DOHH2 (cell line): ENCODE results near the gene EPHA3.

Experiments used
- EZH2phosphoT487 ChIP-seq: fragments of 200-600 bp; sonication (generic); IDR thresholded peaks from 2 replicates; pipeline ENCODE4 v1.6.1; 2017; ENCODE audit warnings: borderline replicate concordance, mild to moderate bottlenecking, antibody characterized with exemption, low read length, moderate library complexity, mixed read lengths
- TF ChIP-seq, protein P1 (sequence below): fragments of 200-600 bp; sonication (generic); IDR thresholded peaks from one replicate; pipeline ENCODE4 v1.5.1; 2014; ENCODE audit warnings: antibody characterized with exemption, mild to moderate bottlenecking, low read depth, low read length; ENCODE audit not compliant: poor library complexity, severe bottlenecking

DNA sequence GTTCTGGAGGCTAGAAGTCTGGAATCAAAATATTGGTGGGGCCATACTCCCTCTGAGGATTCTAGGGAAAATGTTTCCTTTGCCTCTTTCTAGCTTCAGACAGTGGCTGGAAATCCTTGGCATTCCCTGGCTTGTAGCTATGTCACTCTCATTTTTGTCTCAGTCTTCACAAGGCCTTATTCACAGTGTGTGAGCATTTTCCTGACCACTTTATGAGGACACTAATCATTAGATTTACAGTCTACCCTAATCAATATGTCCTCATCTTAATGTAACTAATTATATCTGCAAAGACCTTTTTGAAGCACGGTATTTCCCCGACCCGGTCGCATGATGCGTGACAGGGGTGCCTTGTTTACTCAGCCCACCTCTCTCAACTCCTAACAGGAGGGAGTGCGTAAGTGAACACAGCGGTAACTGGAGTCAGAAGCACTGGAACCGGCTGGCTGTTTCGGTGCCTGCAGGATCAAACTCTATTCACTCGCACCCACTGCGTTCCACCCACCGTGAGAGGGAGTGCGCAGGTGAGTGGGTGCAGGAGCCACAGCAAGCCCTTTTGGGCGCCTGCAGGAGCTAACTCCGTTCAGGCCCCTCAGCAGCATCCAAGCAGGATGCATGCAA, 155.0 kb downstream of the EPHA3 start:
- TF ChIP-seq, protein P1, sequence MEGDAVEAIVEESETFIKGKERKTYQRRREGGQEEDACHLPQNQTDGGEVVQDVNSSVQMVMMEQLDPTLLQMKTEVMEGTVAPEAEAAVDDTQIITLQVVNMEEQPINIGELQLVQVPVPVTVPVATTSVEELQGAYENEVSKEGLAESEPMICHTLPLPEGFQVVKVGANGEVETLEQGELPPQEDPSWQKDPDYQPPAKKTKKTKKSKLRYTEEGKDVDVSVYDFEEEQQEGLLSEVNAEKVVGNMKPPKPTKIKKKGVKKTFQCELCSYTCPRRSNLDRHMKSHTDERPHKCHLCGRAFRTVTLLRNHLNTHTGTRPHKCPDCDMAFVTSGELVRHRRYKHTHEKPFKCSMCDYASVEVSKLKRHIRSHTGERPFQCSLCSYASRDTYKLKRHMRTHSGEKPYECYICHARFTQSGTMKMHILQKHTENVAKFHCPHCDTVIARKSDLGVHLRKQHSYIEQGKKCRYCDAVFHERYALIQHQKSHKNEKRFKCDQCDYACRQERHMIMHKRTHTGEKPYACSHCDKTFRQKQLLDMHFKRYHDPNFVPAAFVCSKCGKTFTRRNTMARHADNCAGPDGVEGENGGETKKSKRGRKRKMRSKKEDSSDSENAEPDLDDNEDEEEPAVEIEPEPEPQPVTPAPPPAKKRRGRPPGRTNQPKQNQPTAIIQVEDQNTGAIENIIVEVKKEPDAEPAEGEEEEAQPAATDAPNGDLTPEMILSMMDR, result no peak
- no peak for TF ChIP-seq EZH2phosphoT487
